HT-29 (cell line): ENCODE data around the gene SAMD1. TPM values are rescaled to one million over a fixed set of nuclear protein-coding genes. Genes with fewer than 3 reads are reported as not detected.
A peak's percentile ranks its signal among the peaks of the same experiment; 100 is the strongest.

Experiments used
- DNase-seq: peaks from one replicate; pipeline ENCODE4 v3.0.0-alpha.2; 2015; ENCODE audit warnings: low spot score
- total RNA-seq: library from RNA; depleted of rRNA; stranded (reverse); fragments of >200 nt; shearing (Covaris generic); gene quantifications from 2 replicates; pipeline ENCODE4 v1.2.3, GENCODE V29; 2014

SAMD1 gene
- total RNA-seq, 1 experiment from 2014 or later: 71.7 TPM

DNA sequence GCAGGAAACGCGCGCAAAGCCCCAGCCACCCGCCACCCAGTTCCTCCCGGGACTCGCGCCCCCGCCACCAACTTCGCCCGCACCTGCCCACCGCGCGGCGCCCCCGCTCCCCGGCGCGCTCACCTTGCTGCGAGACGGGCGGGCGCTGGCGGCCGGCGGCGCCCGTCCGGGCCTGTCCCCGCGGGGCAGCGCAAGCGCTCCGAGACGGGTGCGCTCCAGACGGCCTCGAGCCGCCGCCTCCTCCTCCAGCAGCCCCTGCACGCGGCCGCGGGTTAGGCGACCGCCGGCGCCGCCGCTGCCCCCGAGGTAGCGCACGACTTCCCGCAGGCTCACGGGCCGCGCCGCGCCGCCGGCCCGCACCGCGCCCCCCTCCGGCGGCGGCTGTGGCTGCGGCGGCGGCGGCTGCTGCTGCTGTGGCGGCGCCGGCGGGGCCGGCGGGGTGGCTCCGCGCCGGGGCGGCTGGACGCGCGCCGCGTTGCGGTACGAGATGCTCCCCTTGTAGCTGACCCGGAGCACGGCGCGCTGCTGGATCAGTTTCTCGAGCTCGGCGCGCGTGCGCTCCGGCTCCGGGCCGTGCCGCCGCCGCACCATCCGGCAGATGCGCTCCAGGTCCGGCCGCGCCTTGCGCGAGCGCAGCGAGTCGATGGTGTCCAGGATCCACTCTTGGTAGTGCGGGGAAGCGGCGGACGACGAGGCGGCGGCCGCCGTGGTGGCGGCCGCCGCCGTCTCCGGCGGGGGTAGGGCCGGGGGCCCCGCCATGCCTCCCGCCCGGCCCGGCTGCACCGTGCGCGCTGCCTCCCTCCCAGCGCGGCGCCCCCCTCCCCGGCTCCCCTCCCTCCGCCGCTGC lies 666 bp downstream of the SAMD1 start:
- peak; percentile 43 for DNase-seq

DNA sequence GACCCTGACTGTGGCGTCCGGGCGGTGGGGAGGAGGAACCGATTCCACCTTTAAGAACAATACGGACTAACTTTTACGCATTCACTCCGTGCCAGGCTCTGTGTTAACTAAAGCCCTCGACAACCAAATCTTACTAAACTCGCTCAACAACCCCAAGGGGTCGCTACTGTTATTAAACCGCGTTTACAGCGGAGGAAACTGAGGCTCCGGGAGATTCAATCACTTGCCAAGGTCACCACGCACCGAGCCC lies 1.2 kb downstream of the SAMD1 start:
- no peak for DNase-seq

GRCh38 chr19:14088634-14089411 lies 1.7 kb downstream of the SAMD1 start:
- DNase-seq: no peak

- DNase-seq: no peak
Measured at GRCh38 chr19:14086098-14086497, 4.5 kb downstream of the SAMD1 start.

DNA sequence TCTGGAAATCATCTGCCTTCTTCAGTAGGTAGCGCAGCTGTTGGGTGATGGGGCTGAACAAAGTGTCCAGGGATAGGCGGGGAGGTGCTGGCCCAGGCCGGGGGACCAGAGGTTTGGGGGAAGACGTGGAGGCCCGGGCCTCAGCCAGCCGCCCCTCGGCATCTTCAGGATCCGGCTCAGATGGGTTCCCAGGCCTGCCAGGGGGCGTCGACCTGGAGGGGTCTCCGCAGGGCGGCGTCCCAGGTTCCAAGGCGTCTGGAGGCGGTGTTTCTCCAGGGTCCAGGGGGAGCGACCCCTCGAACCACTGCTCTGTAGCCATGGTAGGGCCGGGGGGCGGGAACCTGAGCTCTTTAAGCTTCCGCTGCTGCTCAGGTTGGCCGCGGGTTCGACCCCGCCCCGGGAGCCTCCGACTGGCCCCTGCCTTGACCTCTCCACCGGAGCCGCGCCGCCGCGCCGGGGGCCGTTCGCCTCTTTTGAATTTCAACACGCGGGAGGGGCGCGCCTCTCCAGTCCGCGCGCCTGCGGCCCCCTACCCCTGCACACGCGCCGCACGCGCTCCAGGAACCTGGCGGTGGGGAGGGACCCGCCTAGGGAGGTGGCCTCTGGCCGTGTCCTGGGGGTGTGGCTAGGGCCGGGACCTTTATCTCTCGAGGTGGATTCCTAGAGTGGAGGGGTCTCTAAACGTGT lies 5.1 kb downstream of the SAMD1 start, which contains the start of gene C19orf67:
Gene C19orf67 (minus strand): TSS at position 475 of the 687 bp plus-strand sequence. CDS start 156 bp downstream, at position 319.
- DNase-seq: no peak

- DNase-seq: no peak
Measured at GRCh38 chr19:14082675-14082960, 7.9 kb downstream of the SAMD1 start.

DNA sequence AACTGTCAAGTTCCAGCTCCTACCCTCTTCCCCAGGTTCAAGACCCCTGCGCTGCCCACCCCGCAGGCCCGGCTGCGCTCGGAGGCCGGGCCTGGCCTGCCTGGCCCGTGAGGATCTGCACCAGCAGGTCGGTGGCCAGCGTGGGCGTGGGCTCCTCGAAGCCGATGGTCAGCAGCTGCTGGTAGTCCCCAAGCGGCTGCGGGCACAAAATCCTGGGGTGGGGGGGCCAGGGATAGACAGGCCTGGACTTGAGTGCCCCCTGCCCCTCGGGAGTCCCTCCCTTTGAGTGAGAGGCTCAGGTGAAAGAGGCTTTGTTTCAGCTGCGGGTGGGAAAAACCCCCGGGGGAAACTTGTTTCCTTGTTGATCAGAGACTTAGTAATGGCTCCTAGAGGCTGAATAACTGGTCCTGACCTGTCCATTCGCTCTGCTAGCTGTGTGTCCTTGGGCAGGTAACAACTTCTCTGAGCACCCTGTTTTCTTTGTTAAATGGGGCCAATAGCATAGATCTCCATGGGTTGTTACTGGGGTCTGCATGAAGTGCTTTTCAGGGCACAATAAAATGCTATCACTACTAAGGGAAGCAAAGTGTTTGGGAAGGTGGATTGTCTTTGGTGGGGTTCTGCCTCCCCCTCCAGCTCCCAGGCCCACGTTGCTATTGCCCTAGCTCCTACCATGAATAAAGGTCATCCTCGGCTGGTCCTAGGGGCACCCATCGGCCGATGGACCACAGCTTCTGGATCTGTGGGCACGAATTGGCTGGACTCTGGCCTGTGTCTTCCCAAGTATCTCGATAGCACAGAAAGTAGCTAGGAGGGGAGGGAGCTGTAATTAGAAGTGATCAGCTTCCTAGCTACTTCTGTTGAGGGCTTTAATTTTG lies 8.5 kb downstream of the SAMD1 start:
- DNase-seq: no peak

GRCh38 chr19:14080887-14081796 lies 9.4 kb downstream of the SAMD1 start:
- DNase-seq: peak; percentile 95

GRCh38 chr19:14078411-14078810 lies 12.1 kb downstream of the SAMD1 start:
- DNase-seq: no peak

DNA sequence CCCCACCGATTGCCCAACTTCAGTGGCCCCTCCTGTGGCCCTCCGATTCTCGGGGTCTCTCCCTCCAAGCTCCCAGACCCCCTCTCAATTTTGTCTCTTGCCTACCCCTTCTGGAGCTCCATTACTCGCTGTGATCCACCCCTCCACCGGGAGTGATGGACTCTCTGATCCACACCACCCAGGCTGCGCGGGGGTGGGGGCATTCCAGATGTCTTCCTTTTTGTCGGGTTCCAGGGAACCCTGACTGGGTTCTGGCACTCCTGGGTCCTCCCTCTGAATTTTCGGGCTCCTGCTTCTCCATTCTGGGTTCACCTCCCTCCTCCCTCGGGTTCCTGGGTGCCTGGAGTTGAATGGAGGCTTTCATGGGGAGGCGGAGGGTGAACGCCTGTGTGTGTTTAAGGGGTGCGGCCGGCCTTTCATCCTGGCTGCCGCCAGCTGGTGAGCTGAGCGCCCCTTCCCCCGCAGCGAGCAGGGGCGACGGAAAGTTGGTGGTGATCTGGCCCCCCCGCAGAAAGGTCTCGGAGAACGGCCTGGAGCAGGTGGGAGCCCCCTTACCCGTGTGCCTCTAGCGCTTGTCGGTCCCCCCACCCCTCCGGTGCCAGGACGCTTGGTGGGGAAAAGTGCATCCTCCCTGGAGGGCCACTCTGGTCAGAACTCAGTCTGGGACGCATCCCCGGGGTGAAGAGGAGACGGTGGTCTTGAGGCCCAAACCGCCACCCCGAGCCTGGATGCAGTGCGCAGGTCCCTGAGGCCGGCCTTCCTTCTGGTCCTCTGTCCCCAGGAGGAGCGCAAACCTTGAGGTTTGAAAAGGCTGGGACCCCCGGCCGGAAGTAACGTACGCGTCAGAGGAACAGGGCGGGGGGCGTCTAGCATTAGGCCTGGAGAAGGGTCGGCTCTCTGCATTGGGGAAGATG lies 16.4 kb downstream of the SAMD1 start:
- DNase-seq: peak; percentile 44

GRCh38 chr19:14073261-14073924 lies 17.2 kb downstream of the SAMD1 start:
- DNase-seq: peak; percentile 59

DNA sequence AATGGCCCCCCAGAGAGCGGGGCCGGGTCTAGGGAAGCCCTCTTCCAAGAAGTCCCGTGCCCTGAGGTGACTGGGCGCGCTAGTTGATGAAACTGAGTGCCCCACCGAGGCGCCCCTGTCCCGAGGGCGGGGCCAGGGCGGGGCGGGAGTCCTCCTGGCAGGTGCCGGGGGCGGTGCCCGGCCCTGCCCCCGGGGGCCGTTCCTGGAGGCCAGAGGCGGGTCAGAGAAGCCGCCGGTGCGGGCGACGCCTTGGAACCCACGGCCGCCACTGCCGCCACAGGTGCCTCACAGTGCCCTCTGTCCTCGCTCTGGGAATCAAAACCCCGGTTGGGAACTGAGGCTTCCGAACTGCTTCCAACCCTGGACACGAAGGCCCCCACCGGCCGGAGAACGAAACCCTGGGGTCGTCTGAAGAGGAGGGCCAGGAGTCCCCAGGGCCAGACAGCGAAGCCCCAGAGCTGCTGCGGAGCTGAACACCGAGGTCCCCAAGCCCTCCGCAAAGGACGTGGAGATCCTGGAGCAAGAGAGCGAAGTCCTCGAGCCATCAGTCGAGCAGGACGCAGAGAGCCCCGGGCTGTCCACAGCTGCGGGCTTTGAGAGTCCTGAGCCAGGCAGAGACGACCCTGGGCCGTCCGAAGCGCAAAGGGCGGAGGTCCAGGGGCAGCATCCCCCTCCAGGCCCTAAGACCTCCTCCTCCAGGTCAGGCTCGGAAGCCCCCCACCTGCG lies 17.9 kb downstream of the SAMD1 start, which contains the start of gene MISP3:
Gene MISP3 (plus strand): TSS at position 252 of the 726 bp plus-strand sequence. CDS start 524 bp downstream, outside the sequence.
- DNase-seq: peak; percentile 45

- no peak for DNase-seq
Measured at GRCh38 chr19:14070268-14071050, 20.1 kb downstream of the SAMD1 start.

GRCh38 chr19:14066134-14066533 lies 24.4 kb downstream of the SAMD1 start:
- no peak for DNase-seq

DNA sequence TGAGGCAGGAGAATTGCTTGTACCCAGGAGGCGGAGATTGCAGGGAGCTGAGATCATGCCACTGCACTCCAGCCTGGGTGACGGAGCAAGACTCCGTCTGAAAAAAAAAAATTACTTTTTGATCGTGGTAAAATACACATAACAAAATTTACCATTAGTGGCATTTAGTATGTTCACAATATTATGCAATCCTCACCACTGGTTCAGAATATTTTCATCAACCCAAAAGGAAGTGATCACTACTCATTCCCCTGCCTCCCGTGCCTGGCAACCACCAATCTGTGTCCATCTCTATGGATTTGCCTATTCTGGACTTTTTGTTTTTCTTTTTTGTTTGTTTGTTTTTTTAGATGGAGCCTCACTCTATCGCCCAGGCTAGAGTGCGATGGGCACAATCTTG lies 27.4 kb downstream of the SAMD1 start:
- no peak for DNase-seq

- no peak for DNase-seq
Measured at GRCh38 chr19:14062558-14062855, 28.0 kb downstream of the SAMD1 start.
